GM10847 (cell line): ENCODE results near the gene AP1G2.

Source experiments
- POLR2A ChIP-seq: IDR thresholded peaks from 2 replicates; pipeline ENCODE4 v1.6.1; 2011; ENCODE audit not compliant: insufficient read length; ENCODE audit errors: extremely low read depth

AP1G2 gene

GRCh38 chr14:23539248-23540140 lies 28.1 kb downstream of the AP1G2 start:
- TF ChIP-seq POLR2A = no peak

DNA sequence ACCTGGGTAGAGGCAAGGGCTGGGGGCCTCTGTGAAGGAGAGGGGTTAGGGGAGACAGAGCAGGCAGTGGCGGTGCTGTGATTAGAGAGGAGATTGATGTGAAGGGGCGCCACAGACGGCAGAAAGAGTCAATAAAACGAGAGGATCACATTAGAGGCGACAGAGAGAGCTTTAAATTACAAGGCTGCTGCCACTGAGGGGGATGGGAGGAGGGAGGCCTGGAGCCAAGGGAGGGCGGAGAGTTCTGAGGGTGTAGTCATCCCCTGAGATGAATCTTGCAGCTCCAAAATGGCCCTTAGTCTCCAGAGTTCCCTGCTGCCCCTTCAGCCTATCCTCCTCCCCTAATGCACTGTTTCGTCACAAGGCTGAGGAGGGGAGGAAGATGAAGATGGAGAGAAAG lies 28.8 kb downstream of the AP1G2 start:
- TF ChIP-seq POLR2A = no peak

DNA sequence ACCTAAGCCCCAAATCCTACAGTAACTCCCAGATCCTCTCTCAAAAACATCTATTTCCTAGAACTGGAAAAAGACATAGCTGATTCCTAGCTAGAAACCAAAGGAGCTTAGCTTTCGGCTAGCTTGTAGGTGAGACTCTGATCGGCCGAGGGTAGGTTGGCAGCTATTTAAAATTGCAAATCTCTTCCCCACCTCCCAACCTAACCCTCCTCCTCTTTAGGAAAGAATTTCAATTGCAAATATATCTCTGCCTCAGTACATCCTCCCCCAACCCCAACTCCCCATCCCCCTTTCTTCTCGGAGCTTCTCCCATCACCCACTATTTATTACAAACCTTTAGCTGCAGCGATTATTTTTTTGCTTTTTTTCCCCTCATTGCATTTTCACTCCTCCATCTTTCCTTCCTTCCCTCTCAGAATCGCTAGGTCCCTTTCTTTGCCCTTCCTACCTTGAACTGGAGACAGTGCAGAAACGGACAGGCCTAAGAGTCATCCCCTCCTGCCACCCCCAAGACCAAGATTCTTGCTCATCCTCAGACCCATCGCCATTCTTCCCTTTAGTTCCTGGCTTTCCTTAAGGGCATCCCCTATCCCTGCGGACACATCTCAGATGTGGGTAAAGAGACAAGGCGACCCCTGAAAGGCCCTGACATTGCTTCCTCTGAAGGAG lies 29.4 kb downstream of the AP1G2 start:
- TF ChIP-seq POLR2A = no peak

- TF ChIP-seq POLR2A = no peak
Observed at GRCh38 chr14:23537351-23538049, 30.1 kb downstream of the AP1G2 start.

DNA sequence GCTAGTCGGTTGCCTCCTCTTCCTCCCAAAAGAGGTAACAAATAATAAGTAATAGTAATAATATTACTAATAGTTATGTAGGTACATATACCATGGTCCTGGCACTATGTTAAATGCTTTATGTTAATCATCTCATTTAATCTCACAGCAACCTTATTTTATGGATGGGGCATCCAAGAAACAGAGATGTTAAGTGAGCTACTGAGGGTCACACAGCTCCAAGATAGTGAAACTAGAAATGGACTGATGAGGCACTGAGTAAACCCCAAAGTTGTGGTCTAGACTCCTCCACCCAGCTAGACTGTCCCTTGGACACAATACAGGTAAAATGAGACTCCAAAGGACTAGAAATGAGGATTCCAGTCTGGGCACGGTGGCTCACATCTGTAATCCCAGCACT lies 31.1 kb downstream of the AP1G2 start:
- TF ChIP-seq POLR2A = no peak

GRCh38 chr14:23535943-23536342 lies 31.6 kb downstream of the AP1G2 start:
- TF ChIP-seq POLR2A = no peak

GRCh38 chr14:23533652-23534435 lies 33.7 kb downstream of the AP1G2 start:
- TF ChIP-seq POLR2A = no peak

DNA sequence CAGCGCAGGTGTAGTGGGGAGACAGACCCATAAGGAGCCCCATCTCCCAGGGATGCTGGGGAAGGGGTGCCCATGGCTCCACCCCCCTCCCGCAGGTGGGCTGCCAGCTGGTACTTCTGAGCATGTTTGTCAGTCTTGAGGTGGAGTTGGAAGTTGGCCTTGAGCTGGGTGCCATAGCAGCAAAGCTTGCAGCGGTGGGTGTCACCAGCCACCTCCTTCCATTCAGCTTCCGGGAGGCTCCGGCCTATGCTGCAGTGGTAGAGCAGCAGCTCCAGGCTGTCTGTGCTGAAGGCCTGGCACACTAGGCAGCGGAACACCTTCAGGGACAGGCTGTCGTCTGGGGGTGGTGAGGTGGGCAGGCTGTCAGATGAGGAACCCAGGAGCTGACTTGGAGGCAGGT lies 34.9 kb downstream of the AP1G2 start:
- no peak for TF ChIP-seq POLR2A

DNA sequence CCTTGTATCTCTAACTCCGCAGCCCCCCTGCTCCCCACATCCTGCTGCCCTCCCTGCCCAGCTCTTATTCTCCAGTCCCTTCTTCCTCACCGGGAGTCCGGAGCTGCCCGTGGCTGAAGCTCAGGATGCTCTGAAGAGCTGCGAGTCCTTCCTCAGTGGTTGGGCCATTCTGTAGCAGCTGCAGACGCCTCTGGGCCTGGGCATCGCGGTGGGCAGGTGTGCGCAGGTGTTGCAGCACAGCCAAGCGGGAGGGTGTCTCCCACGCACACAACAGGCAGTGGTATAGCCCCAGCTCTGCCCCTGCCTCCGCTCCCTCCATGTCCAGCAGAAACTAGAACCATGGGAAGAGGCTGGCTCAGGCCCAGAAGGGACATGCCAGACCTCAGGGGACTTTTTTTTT lies 36.2 kb downstream of the AP1G2 start:
- no peak for TF ChIP-seq POLR2A

- no peak for TF ChIP-seq POLR2A
Observed at GRCh38 chr14:23530375-23531055, 37.1 kb downstream of the AP1G2 start.

DNA sequence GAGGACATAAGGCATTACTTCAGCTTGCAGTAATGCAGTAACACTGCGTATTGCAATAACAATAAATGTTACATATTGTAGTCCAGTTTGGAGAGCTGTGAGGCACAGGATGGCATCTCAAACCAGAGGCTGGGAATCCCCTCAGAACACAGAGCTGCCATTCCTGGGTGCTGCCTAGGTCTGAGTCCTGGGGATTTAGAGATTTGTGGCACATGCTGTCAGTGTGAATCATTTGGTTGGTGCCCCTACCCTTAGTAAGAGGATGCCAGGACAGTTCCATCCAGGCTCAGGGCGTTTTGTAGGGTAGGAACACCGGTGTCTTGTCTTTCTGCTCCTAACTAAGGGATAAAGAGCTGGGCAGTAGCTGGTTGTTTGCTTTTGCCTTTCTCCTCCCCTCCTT lies 38.6 kb downstream of the AP1G2 start:
- no peak for TF ChIP-seq POLR2A

- TF ChIP-seq POLR2A = no peak
Observed at GRCh38 chr14:23528555-23528954, 39.0 kb downstream of the AP1G2 start.

DNA sequence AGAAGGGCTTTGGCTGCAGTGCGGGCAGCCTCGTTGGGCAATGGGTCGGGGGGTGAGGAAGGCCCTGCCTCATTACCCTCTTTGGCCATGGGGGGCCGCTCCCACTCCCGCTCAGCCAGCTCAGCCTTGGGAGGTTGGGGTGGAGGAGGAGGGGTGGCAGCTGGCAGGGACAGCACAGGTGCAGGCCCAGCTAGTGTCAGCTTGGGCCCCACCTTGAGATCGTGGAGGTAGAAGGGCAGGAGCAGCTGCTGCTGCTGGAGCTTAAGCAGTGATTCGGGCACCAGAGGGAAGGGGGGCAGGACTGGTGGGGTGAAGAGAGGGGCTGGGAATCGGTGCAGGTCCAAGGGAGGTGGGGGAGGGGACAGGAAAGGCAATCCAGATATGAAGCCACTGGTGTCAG lies 42.0 kb downstream of the AP1G2 start:
- TF ChIP-seq POLR2A = no peak

DNA sequence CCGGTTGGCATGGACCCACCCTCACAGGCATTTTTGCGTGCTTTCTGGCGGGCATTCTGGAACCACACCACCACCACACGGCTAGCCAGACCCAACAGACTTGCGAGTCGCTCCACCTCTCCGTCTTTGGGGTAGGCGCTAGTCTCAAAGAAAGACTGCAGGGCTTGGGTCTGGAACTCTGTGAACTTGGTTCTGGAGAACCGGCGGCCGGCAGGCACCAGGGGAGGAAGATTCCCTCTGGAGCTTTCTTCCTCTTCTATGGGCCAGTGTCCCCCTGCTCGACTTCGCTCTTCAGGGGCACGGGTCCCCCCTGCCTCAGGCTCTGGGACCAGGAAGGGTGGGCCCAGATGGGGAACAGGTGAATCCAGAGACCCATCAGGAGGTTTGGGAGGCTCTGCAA lies 42.6 kb downstream of the AP1G2 start:
- TF ChIP-seq POLR2A = no peak

DNA sequence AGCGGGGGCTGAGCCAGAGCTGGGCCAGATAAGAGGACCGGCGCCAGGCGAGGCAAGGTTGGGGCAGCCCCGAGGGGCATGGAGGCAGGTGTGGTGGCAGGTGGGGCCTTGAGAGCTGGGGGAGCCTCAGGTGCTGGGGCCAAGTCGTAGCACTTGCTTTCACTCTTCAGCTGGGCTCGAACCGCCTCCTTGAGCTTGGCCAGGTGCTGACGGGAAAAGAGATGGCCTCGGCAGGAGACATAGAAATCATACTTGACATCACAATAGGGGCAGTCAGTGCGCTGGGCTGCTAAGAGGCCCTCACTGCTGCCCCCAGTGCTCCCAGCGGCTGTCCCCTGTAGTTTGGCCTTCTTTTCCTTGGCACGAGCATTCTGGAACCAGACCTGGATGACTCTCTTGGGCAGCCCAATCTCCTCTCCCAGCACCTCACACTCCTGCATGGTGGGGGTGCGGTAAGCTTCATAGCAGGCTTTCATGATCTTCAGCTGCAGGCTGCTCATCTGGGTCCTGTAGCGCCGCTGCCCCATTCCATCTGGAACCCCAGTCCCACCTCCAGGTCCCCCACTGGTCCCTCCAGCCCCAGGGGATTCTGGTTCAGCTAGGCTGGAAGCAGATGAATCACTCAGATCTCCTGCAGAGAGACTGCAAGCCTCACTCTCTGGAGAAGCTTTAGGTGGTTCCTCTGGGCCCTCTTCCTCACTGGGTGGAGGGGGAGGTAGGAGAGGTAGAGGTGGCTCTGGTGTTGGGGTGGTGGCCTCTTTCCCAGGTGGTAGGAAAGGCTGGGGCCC lies 44.2 kb downstream of the AP1G2 start:
- no peak for TF ChIP-seq POLR2A
